Fibroblast of pulmonary artery (primary cell): Measurements from ENCODE around the gene ATF5.
A peak's percentile ranks its signal among the peaks of the same experiment; 100 is the strongest.

Experiments used
- DNase-seq: peaks from one replicate; pipeline ENCODE4 v3.0.0-alpha.2; 2010; ENCODE audit warnings: low read depth
- H3K4me3 ChIP-seq: replicated peaks from 2 replicates; pipeline ENCODE4 v1.5.1; 2011; ENCODE audit warnings: low read depth, mild to moderate bottlenecking, control low read depth, low read length, moderate library complexity
- TF ChIP-seq, protein P1 (sequence below): IDR thresholded peaks from 2 replicates; pipeline ENCODE4 v1.5.1; 2011; ENCODE audit warnings: mild to moderate bottlenecking, control low read depth, low read length, inconsistent platforms; ENCODE audit errors: missing control alignments

Gene ATF5, protein sequence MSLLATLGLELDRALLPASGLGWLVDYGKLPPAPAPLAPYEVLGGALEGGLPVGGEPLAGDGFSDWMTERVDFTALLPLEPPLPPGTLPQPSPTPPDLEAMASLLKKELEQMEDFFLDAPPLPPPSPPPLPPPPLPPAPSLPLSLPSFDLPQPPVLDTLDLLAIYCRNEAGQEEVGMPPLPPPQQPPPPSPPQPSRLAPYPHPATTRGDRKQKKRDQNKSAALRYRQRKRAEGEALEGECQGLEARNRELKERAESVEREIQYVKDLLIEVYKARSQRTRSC

DNA sequence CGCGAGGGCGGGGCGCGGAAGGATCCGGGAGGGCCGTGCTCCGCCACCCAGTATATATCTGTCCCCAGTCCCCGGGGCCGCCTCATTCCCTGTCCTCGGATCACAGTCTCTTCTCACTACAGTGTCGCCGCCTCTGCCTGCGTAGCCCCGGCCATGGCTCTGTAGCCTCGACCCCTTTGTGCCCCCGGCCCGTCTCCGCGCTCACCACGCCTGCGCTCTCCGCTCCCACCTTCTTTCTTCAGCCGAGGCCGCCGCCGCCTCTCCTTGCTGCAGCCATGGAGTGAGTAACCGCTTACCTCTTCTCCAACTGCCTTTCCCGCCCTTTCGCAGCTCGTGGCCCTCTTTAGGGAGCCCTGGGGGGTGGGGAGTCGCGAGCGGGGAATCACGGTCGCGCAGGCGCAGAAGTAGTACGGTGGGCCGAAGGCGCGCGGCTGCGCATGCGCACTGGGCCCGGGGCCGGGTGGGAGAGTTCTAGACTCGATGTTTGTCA is at the start of gene ATF5, which contains the start of gene NUP62:
TSS of gene ATF5 (plus strand) at position 85 of the 490 bp plus-strand sequence. CDS start 1,646 bp downstream, outside the sequence.
TSS of gene NUP62 (minus strand) at position 384 of the 490 bp plus-strand sequence. CDS start 19,697 bp downstream, outside the sequence.
- TF ChIP-seq, protein P1, sequence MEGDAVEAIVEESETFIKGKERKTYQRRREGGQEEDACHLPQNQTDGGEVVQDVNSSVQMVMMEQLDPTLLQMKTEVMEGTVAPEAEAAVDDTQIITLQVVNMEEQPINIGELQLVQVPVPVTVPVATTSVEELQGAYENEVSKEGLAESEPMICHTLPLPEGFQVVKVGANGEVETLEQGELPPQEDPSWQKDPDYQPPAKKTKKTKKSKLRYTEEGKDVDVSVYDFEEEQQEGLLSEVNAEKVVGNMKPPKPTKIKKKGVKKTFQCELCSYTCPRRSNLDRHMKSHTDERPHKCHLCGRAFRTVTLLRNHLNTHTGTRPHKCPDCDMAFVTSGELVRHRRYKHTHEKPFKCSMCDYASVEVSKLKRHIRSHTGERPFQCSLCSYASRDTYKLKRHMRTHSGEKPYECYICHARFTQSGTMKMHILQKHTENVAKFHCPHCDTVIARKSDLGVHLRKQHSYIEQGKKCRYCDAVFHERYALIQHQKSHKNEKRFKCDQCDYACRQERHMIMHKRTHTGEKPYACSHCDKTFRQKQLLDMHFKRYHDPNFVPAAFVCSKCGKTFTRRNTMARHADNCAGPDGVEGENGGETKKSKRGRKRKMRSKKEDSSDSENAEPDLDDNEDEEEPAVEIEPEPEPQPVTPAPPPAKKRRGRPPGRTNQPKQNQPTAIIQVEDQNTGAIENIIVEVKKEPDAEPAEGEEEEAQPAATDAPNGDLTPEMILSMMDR: no peak
- DNase-seq: peak; percentile 82
- peak within 1 kb of the TSS; percentile 97 for H3K4me3 ChIP-seq

DNA sequence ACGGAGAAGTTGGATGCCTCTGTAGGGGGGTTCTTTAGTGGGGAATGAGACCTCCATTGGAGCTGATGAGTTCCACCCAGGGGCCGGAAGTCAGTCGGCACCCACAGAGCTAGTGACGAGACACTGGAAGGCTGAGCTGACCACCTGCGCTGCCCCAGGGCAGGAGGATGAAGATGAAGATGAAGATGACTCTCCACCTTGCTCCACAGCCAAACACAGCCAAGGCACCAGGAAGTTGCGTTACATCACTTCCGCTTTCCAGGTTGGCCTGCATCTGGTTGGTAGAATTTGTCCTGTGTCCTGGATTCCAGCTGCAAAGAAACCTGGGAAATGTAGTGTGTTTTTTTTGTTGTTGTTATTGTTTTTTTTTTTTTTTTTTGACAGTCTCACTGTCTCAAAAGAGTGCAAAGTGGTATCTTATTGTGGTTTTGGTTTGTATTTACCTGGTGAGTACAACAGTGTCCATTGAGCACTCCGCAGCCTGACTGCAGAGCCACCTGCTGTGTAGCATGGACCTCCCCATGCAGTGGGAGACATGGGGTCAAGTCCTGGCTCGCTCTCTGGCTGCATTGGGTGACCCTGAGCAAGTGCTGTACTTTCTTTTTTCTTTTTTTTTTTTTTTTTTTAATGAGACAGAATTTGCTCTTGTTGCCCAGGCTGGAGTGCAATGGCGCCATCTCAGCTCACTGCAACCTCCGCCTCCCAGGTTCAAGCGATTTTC is 49.6 kb upstream of the ATF5 start:
- no peak overlapping the region for H3K4me3 ChIP-seq
- TF ChIP-seq, protein P1: no peak
- no peak for DNase-seq

DNA sequence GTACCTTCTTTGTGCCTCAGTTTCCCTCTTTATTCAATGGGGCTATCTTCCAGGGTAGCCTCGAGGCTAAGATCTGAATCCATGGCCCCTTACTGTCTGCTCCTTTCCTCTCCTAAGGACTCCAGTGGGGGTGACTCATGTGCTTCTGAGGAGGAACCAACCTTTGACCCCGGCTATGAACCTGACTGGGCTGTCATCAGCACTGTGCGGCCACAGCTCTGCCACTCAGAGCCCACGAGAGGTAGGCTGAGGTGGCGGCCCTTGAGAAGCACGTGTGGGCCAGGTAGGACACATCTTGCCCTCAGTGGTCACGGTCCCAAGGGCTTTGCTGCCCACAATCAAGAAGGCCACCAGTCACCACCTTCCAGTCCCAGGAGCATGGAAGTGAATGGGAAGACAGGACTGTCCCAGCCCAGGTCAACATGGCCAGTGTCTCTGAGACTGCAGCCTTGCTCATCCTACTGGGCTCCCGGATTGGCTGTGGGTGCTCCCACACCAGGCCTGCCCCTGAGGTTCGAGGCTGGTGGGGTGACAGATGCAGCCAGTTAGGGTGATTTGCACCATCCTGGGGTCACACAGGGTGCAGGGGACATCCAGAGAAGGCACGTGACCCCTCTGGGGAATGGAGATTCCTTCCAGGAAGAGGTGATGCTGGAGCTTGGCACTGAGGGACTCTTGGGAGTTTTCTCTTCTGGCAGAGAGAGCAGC is 48.7 kb upstream of the ATF5 start:
- DNase-seq: no peak
- no peak overlapping the region for H3K4me3 ChIP-seq
- TF ChIP-seq, protein P1: no peak

DNA sequence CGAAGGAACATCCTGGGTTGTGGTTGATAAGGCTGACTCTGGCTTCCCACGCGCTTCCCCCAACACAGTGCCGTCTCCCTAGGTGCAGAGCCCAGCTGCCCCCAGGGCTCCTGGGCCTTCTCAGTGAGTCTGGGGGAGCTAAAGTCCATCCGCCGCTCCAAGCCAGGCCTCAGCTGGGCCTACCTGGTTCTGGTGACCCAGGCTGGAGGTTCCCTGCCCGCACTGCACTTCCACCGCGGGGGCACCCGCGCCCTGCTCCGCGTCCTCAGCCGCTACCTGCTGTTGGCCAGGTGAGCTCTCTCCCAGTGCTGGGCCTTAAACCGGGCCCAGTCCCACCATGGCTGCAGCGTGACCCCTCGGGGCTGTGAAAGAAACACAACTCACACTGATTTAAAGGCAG is 47.8 kb upstream of the ATF5 start:
- TF ChIP-seq, protein P1: no peak
- no peak for DNase-seq
- H3K4me3 ChIP-seq: no peak overlapping the region

DNA sequence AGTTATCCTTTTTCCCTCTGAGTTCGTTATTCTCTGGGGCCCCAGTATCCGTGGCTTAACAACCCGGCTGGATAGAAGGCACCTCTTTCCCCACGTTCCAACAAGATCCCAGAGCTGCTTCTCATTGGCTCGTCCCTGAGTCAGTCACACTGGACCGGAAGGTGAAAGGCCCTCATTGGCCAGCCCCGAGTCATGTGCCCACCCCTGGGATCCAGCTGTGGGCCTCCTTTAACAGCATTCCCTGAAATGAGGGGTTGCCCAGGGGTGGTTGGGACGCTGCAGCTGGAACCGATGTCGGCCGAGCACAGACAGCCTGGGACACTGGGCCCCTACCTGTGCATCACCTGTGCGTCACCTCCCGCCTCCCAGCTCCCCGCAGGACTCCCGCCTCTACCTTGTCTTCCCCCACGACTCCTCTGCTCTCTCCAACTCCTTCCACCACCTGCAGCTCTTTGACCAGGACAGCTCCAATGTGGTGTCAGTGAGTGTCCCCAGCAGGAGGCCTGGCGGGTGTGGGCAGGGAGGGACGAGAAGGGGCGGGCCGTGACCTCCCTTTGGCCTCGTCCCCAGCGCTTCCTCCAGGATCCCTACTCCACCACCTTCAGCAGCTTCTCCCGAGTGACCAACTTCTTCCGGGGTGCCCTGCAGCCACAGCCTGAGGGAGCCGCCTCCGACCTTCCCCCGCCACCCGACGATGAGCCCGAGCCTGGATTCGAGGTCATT is 47.2 kb upstream of the ATF5 start:
- TF ChIP-seq, protein P1: no peak
- DNase-seq: peak; percentile 30
- no peak overlapping the region for H3K4me3 ChIP-seq

DNA sequence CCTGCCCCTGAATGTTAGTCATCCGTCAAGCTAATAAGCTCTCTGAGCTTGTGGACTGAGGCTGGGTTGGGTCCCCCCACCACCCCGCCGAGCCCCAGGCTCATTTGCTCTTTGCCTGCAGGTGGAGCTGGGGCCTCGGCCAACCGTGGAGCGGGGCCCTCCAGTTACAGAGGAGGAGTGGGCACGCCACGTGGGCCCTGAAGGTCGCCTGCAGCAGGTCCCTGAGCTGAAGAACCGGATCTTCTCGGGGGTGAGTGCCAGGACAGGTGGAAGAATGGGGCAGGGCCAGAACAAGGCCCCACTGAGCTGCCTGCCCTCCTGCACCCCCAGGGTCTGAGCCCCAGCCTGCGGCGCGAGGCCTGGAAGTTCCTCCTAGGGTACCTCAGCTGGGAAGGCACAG is 46.4 kb upstream of the ATF5 start:
- no peak for DNase-seq
- TF ChIP-seq, protein P1: no peak
- H3K4me3 ChIP-seq: no peak overlapping the region
